Upper lobe of left lung (tissue), 4 donors: ENCODE data around the gene TAMALIN.

Source experiments
- CTCF ChIP-seq, 6 experiments: fragments of 450-650 bp in 4 of 6; fragments of 200-600 bp in 2 of 6; sonication (generic) in 2 of 6; IDR thresholded peaks; one replicate each; pipeline ENCODE4 v1.5.1; 2016 to 2019; ENCODE audit warnings: antibody characterized with exemption in 6 of 6
- POLR2A ChIP-seq, 4 donors: fragments of 450-650 bp; IDR thresholded peaks; one replicate each; pipeline ENCODE4 v1.5.1; 2016 to 2017; ENCODE audit warnings: antibody characterized with exemption in 4 of 4, mild to moderate bottlenecking in 2 of 4

GRCh38 chr12:52035926-52036325 lies 29.2 kb downstream of the TAMALIN start:
- TF ChIP-seq CTCF (IDR thresholded peaks at IDR 0.05): no peak
- no peak for TF ChIP-seq POLR2A (IDR thresholded peaks at IDR 0.05)
